ENCODE measurements around the gene C5orf52.

- TF ChIP-seq CTCF (IDR thresholded peaks at IDR 0.05) (no peak), POLR2A (IDR thresholded peaks at IDR 0.05) (no peak)
Observed at GRCh38 chr5:157679801-157680200, 8.5 kb downstream of the C5orf52 start.

All from right lobe of liver (tissue), 4 donors.